GM12892 (cell line): ENCODE data around the gene IFFO2.
A peak's percentile ranks its signal among the peaks of the same experiment; 100 is the strongest.

Experiments used
- DNase-seq: peaks from one replicate; pipeline ENCODE4 v3.0.0; 2011; ENCODE audit not compliant: insufficient read length
- FAIRE-seq: peaks from 2 replicates; lab custom pipeline; 2011; peaks lifted over from hg19 to GRCh38; lab: Jason Lieb, UNC
- POLR2A ChIP-seq: IDR thresholded peaks from 2 replicates; pipeline ENCODE4 v1.6.1; 2011; ENCODE audit warnings: low read depth, low read length, control low read depth
- POLR2AphosphoS5 ChIP-seq: IDR thresholded peaks from 2 replicates; pipeline ENCODE4 v1.6.1; 2011; ENCODE audit warnings: low read depth, low read length, control low read depth
- TAF1 ChIP-seq: IDR thresholded peaks from 2 replicates; pipeline ENCODE4 v1.6.1; 2011; ENCODE audit warnings: low read depth, mild to moderate bottlenecking, control low read depth, low read length, borderline replicate concordance

IFFO2 gene

DNA sequence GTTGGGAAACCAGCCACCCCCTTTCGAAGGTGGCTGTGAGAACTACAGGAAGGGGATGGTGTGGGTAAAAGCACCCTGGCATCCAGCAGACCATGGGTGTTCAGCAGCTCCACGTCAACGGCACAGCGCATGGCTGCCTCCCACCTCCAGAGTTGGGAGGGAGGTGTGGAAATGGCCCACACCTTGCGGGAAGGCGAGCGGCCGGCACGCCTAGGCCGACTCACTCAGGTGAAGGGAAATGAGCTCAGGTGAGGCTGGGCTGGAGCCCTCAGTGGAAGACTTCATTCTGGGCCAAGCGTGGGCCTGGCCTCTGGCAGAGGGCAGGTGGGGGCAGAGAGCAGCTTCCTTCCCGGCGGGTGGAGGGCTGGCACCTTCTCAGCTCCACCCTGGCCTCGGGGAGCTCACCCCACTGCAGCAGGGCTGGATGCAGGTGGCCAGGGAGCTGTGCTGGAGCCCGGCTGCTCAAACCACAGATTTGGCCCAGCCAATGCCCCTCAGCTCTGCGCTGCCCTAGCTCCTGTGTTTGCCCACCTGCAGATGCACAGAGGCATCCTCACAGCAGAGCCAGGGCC is 29.3 kb downstream of the IFFO2 start:
- FAIRE-seq (peak; percentile 73), DNase-seq (no peak)
- no peak for TF ChIP-seq TAF1
- TF ChIP-seq POLR2AphosphoS5: peak; percentile 16; the same call in 1 of the 2 replicates
- no peak for TF ChIP-seq POLR2A

DNA sequence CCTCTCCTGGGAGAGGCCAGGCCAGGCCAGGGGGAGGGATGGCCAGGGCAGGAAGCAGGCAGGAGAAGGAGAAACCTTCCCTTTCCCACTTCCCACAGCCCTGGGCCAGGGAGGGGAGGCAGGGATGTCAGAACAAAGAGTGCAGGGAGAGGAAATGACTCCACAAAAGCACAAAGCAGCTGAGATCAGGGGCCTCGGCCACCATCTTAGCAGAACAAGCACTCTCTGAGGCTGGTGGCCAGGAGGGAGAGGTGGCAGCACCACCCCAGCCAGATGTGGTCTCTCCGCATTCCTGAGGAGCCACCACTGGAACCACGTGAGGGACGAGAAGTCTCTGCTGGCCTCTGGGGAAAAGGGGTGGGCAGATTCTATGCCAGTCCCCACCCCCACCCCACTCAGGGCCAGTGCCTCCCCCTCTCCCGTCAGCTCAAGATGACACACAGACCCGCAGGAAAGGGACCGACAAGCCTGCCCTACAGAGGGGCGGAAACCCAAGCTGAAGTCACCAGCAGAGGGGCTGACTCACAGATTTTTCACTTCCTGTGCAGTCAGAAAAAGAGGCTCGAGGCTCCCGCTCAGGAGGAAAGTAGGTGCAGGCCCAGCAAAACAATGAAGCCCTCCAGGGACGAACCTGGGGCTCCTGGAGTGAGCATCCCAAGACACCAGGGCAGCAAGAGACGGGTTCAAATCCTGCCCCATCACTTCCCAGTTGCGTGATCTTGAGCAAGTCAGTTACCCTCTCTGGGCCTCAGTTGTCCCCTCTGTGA is 30.0 kb downstream of the IFFO2 start:
- DNase-seq (peak; percentile 95), FAIRE-seq (peak; percentile 92)
- TF ChIP-seq POLR2AphosphoS5 (peak; percentile 31; the same call in 1 of the 2 replicates), POLR2A (peak; percentile 76), TAF1 (0 out of 2 replicates have a peak, but pooled peaks have one; percentile 36)

DNA sequence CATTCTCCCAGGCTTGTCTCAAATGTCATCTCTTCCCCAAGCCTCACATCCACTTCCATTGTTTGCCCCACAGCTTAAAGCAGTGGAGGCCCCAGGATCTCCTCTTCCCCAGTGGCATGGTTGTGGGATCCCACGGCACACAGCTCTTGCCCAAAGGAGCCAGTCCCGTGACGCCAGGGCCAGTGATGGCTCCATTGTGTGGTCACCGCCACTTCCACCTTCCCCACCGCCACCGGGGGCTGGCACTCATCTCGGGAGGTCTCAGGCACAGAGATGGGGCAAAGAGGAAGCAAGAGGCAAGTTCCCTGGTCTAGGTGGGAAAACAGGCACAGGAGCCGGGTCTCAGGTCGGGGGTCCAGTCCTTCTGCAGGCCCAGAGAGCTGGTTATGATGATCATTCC is 31.2 kb downstream of the IFFO2 start:
- DNase-seq (no peak), FAIRE-seq (no peak)
- no peak for TF ChIP-seq POLR2A
- TF ChIP-seq POLR2AphosphoS5: no peak
- no peak for TF ChIP-seq TAF1

DNA sequence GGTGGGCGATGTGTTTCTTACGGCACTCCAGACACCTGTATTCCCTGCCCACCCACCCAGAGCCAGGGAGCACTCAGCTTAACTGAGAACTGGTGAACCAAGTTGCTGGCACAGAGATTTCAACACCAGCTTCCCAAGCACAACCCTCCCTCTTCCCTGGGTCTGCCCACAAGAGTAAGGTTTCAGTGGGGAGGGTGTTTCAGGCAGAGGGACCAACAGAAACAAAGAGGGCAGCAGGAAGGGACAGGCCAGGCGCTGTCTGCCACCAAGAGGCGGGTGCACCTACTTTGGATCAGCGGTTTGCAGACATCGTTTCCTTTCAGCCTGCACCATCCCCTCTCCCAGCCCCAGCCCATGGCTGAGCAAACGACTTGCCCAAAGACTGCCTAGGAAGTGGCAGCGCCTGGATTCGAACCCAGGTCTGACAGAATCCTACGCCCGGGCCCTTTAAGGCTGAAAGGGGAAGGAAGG is 32.2 kb downstream of the IFFO2 start:
- no peak for TF ChIP-seq TAF1
- no peak for TF ChIP-seq POLR2AphosphoS5
- TF ChIP-seq POLR2A: no peak
- DNase-seq: no peak
- FAIRE-seq: no peak

DNA sequence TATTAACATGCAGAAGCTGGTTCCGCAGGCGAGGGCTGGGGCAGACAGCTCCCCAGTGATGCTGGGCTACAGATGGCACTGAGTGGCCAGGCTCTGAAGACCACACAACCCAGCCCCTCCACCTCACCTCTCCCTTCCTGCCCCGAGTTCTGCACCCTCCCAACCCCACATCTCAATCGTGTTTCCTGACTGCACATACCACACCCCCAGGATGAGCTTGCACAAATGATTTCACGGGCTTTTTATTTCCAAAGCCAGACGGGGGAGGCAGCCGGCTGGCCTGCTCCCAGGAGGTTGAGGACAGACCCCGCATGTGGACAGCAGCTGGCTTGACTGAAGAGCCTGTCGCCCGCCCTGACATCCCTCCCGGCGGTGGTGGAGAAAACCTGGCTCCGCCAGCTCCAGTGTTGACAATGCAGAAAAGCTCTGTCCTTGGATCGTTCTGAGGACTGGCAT is 32.7 kb downstream of the IFFO2 start:
- TF ChIP-seq POLR2AphosphoS5 (no peak), POLR2A (no peak), TAF1 (no peak)
- DNase-seq (no peak), FAIRE-seq (no peak)

DNA sequence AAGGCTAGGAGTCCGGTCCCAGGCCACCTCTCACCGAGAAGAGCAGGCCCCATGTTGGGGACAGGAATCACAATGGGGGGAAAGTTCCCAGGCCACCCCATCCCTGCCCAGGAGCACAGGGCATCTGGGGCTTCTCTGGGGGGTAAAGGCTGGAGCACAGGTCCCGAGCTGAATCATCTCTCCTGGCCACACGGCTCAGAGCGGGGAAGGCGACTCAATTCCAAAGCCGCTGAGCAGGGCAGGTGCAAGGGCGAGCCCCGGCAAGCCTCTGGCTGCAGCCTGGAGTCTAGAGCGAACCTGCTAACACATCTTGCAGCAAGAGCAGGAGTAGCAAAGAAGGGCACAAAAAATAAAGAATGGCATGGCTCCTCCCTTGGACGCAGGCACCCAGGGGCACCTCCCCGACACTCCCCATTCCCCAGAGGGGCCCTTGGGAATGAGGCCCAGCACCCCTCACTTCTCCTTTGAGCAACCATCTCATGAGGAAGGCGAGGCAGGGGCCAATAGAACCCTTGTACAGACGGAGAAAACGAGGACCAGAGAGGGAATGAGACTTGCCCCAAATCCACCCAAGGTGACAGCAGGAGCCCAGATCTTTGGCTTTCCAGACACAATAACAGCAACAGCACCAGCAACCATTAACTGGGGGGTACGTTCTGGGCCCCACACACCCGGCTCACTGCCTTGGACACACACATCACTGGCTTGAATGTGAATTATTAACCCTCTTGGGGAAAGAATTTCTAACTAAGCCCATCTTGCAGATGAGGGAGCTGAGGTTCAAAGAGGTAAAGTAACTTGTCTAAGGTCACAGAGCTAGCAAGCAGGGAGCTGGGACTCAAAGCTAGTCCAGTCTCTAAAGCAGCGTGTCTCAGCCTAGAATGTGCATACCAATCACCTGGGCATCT is 33.4 kb downstream of the IFFO2 start:
- DNase-seq (no peak), FAIRE-seq (no peak)
- no peak for TF ChIP-seq POLR2AphosphoS5
- no peak for TF ChIP-seq TAF1
- no peak for TF ChIP-seq POLR2A

DNA sequence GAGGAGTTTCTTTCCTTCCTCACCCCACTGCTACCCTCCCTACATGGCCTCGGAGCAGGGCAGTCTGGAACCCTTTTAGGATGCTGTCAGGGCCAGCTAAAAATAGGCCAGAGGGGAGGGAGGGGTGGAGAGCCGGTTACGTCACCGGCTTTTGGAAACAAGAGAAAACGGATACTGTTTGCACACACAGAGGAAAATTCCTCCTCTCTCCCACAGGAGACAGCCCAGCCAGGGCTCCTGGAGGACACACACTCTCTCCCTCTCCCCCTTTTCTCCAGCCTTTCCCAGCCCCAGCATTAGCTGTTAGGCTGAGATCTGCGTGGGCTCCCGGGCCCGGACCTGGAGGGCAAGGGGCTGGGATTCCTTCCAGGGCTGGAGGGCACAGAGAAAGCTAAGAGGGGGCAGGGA is 34.2 kb downstream of the IFFO2 start:
- DNase-seq (no peak), FAIRE-seq (no peak)
- no peak for TF ChIP-seq POLR2AphosphoS5
- TF ChIP-seq POLR2A: no peak
- TF ChIP-seq TAF1: no peak

DNA sequence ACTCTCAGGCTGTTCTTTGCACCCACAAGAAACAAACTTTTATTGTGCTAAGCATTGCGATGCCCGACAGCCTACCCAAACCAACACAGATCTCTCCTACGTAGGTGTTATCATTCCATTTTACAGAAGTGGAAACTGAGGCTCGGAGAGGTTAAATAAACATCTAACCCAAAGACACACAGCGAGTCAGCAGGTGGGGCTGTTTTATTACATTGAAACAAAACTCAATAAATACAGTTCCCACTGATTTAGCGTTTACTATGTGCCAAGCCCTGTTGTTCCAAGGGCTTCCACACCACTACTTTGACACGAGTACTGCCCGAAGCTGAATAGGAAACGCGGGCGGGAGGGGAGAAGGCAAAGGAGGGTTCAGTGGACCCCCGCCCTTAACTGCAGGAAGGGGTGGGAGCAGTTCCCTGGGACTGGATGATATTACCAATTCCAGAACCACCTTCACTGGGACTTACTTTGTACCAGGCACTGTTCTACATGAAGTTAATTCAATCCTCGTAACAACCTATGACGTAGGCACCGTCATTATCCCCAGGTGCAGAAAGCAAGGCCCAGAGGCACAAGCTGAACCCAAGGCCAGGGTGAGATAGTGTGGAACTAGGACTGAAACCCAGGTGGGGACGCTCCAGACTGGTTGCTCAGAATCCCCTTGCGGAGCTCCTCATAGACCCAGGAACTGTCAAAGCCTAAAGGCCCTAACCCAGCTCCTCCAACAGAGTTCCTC is 34.8 kb downstream of the IFFO2 start:
- DNase-seq (no peak), FAIRE-seq (no peak)
- TF ChIP-seq TAF1: no peak
- TF ChIP-seq POLR2AphosphoS5: no peak
- TF ChIP-seq POLR2A: no peak

DNA sequence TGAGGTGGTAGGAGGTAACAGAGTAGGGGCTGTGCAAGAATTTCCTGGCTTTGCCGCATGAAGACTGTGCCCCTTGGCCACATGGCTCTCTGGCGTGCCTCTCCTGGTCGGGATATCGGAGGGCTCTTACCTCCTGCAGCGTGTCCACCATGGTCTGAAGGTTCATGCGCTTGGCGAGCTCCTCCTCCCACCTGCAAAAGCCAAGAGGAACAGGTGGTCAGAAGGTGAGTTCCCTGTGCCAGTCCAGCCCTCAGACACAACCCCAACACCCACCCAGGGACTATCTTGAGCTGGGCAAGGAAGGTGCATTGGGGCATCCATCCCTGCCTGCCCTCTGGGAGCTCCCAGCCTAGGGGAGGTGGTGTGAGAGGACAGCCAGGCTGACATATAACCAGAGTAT is 35.5 kb downstream of the IFFO2 start:
- TF ChIP-seq POLR2AphosphoS5: no peak
- TF ChIP-seq TAF1: no peak
- no peak for TF ChIP-seq POLR2A
- DNase-seq (no peak), FAIRE-seq (no peak)

DNA sequence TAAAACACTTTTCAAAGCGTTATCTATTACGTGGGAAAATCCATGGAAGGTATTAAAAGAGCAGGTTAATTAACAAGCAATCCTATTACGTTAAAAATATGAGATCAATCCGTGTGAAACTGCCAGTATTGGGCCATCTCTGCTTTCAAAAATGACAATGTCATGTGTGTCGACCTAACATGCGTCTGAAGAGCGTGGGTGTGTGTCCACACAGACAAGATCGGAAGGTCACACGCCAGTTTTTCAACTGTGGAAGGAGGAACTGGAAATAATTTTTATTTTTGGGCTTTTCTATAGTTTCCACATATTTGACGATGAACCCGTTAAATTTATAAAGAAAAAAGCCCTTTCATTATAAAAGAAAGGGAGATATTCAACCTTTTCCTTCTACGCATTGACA is 36.5 kb downstream of the IFFO2 start:
- TF ChIP-seq POLR2A (no peak), TAF1 (no peak), POLR2AphosphoS5 (no peak)
- FAIRE-seq (no peak), DNase-seq (no peak)

DNA sequence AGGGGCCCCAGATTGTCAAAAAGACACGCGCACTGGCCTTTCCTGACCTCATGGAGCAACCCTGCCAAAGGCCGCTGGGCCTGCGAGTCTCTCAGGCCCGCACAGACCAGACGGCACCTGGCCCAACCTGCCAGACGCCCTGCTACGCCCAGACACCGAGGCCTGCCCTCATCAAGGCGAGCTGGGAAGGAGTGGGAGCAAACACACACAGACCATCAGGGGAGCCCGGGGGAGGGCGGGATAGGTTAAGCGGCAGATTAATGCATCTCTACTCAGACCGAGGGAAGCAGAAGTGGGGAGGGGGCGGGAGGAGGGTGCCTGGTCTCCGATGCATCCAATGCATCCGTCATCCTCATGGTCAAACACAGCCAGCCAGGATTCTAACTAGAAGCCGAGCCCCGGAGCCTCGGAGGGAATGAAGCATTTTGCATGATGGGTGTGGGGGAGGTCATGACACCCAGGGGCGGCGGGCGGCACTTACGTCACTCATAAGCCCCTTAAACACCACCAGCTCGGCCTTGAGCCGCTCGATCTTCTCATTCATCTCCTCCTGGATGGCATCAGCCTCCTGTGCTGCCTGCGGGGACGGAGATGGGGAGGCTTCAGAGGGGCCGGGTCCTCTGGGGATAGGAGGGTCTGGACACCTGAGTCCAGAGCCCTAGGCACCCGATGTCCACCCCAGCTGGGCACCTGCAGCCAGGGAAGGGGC is 37.1 kb downstream of the IFFO2 start:
- TF ChIP-seq TAF1 (no peak), POLR2AphosphoS5 (no peak), POLR2A (no peak)
- FAIRE-seq (no peak), DNase-seq (no peak)
